NCI-H524 treated with DMSO at 0.1 percent for 48 hours (cell line): Measurements from ENCODE around the gene PRKG1.
"Not testable (repeated sequence)": the region's sequence is repeated elsewhere in the genome, so short reads cannot be mapped to it uniquely, and the experiment has no call there.

ENCODE experiments used
- DNase-seq: peaks from one replicate; lab custom pipeline; 2025; lab: John Stamatoyannopoulos, UW

The PRKG1 gene

DNA sequence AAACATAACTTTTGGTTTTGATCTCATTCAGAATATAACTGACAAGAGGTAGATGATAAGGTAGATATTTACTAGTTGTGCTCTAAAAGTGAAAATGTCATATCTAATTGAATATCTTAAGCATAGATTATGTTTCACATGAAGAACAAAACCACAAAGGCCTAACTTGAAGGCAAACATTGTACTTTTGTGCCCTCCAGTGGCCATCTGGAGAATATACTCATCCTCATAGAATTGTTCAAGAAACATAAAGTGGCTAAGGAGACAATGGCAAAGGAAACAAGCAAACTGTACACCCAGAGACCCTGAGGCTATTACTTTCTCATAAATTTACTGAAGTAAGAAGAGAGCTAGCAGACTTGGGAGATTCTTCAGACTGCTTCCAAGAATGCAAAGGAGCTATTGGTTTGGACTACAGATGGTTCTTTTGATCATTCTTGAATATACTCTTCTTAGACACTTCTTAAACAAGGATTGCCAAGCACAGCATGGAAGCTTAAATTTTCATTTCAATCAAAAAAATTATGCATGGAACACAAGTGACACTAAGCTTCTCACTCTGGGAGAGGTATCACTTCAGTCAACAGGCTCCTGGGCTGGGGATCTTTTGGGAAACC lies 1141.6 kb downstream of the PRKG1 start:
- DNase-seq, result no peak

DNA sequence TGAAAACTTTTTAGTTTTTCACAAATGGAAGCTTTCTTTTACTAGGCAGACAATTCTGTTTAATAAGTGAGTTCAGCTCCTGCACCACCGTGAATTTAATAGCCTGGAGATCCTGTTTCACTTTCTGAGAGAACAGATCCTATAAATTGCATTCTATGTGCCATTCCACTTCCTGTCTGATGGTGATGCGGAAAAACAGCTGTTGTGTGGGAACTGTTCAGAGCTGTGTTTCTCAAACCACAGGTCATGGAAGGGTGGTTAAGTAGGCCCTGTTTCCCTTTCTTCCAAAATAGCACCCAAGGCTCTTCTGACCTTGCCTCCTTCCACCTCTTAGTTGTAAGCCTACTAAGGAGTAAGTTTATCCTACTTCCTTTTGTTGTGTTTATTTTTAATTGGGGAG lies 1142.6 kb downstream of the PRKG1 start:
- no peak for DNase-seq

DNA sequence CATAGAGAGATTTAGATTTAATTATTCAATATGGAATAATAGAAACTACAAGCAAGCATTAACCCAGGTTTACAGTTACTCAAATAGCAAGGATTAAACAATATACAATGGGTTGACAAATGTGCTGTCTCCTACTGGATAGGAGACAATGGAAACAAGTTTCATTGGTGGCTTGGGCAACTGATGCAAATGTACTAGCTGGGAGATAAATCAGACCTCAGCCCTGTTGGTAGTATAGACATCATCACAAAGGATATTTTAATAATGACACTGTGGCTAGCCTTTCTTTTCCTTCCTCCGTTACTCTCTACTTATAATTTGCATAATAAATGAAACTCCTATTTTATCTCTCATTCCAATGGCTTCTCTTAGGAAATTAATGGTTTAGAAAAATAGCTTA lies 1143.2 kb downstream of the PRKG1 start:
- DNase-seq, result no peak

DNA sequence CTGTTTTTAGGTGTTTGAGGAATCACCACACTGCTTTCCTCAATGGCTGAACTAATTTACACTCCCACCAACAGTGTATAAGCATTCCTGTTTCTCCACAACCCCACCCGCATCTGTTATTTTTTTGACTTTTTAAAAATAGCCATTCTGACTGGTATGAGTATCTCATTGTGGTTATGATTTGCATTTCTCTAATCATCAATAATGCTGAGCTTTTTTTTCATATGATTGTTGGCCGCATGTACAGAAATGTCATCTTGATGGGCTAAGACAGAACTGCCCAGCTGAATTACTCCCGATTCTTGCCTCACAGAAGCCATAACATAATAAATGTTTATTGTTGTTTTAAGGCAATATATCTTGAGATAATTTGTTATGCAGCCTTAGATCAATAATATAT lies 1146.7 kb downstream of the PRKG1 start:
- no peak for DNase-seq

DNA sequence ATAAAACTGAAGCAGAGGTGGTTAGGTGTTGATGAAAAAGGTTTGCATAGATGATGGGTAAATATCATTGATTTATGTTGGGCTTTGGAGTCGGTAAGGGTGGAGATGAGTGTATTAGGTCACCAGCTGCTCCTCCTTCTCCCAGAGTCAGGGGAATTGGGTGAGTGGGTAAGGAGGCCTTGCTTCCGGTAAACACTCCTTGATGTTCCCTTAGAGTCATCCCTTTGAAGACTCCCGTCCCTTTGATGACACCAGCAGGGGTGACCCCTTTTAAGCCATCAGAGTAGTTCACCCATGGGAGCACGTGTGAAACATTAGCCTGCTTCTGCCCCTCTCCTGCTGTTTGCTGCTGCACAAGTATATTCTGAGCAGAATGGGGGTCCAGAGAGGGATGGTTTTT lies 1147.6 kb downstream of the PRKG1 start:
- no peak for DNase-seq

DNA sequence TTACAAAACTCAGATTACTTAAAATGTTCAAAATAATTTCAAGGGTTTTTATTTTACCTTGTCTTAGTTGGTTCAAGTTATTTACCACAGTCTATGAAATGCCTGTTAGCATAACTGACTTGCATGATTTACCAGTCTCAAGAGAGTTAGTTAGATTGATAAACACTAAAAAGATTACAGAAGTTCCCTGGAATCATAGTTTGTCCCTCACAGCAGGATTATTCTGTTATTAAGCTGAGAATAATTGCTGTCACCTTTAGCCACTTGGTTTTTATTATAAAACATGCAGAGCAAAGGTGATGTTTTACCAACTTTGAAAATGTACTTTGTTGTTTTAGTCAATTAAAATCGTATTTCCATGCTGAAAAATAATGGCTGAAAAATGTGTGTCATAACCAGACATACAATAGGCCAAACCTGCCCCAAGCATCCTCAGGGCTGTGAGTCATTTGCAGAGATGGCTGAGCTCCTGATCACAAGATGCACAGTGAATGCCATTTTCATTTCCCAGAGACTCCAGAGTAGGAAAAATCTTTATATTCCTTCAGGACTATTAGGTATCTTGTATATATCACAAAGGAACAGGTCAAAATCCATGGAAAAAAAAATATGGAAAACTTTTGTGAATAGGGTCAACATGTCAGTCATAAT lies 1152.0 kb downstream of the PRKG1 start:
- no peak for DNase-seq

DNA sequence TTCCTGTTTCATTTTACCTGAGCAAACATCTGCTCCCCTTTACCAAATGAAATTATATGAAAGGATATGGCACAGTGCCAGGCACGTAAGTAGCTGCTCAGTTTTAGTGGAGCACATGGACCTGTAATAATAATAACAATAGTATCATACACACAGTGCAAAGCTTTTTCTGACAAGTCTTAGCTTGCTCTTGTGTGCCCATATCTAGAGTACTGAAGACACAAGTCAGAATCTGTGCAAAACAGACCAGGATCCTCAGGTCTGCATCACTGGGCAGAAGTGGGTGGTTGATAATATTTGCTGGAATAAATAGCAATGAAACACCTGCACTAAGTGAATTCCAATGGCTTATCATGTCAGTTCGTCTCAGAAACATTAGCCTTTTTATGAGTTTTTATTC lies 1154.3 kb downstream of the PRKG1 start:
- DNase-seq, result no peak

DNA sequence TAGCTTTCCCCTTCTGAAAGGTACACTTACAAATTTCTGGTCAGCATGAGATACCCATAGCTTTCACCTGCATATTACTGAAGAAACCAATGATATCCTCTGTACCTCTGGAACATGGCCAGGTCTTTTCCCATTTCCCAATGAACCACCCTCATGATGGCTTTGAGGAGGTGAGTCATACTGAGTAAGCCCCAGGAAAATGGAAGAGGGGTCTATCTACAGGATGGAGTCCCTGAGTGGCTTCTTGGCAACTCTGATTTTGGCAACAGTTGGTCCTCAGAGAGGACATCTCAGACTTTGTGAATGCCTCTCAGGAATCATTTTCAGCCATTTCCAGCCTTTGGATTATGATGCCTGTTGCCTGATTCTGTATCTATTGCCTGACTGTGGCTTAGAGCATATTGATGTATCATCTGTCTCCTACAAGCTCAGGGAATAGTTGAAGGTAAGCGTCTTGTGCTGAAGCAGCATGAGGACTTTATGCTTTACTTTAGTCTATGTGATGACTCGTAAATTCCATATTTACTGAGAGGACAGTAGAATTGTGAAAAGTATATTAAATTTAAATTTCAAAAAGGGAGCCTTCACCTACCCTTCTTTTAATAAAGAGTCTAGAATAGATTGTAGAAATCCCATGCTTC lies 1155.1 kb downstream of the PRKG1 start:
- DNase-seq, result no peak

DNA sequence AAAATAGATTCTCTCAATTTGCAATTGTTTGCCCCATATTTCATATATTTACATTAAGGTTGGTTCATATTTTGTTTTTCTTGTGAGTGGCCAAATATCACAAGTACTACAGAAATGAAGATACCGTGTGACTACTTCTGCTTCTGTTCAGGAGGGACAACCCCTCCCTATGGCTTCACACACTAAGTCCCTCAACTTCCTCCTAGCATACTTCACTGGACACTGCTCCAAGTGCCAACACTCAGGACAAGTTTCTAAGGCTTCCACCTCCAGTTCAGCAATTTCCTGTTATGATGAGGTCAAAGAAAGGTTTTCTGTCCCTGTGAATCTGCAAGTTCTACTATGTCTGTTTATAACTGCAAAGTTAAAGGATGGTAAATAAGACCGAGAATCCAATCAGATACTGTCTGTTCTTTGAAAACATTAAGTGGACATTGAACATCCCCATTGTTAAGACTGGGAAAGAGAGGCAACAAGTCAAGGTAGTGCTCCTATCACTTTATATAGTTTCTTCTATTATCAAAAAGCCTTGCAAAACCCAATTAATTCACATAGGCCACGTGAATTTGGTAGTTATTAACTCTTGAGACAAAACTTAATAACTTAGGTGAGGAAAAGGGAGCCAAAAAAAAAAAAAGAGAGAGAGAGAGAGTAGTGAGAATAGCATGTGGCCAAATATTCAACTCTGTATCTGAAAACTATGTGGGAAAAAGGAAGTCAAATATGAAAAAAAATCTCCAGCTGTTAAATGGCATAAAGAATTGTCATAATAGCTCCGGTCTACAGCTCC lies 1158.5 kb downstream of the PRKG1 start:
- no peak for DNase-seq

DNA sequence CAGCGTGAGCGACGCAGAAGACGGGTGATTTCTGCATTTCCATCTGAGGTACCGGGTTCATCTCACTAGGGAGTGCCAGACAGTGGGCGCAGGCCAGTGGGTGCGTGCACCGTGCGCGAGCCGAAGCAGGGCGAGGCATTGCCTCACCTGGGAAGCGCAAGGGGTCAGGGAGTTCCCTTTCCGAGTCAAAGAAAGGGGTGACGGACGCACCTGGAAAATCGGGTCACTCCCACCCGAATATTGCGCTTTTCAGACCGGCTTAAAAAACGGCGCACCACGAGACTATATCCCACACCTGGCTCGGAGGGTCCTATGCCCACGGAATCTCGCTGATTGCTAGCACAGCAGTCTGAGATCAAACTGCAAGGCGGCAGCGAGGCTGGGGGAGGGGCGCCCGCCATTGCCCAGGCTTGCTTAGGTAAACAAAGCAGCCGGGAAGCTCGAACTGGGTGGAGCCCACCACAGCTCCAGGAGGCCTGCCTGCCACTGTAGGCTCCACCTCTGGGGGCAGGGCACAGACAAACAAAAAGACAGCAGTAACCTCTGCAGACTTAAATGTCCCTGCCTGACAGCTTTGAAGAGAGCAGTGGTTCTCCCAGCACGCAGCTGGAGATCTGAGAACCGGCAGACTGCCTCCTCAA lies 1159.2 kb downstream of the PRKG1 start:
- DNase-seq, result not testable (repeated sequence)

DNA sequence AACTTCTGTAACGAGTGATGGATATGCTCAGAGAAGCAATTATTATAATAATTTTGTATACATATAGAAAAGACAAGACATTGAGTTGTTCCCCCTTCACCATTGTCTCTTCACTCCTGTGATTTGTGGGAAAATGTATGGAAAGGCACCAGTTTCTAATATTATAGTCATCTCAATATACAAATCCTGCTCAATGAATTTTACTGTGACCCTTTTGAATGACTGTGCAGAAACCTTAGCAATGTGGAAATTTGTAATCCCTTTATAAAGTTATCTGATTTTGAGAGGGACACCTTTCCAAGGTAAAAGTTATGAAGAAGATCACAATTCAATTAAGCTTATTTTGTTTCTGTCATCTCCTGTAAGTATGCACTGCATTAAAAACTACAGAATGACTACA lies 1165.5 kb downstream of the PRKG1 start:
- DNase-seq, result no peak

DNA sequence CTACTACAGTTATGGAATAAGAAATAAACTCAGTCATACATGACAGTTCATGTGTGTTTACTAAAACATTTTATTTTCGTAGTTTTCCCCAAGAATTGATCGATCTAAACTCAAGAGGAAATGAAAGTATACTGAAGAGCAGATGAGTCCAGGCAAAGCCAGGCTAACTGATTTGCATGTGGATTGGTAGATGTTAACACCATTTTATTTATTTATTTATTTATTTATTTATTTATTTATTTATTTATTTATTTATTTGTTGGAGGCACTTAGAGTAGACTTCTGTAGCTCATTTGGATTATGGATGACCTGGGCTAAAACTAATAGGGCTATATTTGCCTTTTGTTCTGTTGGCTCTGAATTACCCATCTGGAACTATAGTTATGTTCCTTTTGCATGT lies 1171.3 kb downstream of the PRKG1 start:
- no peak for DNase-seq

DNA sequence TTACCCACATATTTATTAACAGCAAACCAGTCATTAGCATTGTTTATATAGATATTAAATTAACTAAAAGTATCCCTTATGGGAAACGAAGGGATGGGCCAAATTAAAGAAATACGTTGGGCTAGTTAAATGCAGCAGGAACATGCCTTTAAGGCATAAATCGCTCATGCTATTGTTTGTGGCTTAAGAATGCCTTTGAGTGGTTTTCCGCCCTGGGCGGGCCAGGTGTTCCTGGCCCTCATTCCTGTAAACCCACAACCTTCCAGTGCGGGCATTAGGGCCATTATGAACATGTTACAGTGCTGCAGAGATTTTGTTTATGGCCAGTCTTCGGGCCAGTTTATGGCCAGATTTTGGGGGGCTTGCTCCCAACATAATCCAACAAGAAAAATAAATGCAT lies 1173.6 kb downstream of the PRKG1 start:
- not testable (repeated sequence) for DNase-seq

DNA sequence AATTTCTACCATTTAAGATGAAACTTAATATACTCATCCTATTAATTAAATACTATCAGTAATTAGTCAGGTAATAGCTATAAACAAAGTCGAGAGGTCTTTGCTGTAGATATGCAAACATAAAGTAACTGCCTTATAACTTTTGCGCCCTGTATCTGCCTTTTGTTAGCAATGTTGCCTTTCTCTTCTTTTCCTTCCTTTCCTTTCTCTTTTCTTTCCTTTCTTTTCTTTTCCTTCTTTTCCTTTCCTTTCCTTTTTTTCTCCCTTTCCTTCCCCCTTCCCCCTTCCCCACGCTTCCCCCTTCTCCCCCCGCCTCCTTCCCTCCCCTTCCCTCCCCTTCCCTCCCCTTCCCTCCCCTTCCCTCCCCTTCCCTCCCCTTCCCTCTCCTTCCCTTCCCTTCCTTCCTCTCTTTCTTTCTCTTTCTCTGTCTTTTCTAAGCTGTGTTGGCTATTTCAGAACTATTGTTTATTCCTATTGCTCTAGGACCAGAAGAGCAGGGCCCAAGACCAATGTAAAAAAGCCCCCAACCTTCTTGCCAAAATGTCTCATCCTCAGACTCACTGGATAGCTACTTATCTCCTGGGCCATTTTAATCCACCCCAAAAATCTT lies 1174.5 kb downstream of the PRKG1 start:
- no peak for DNase-seq

DNA sequence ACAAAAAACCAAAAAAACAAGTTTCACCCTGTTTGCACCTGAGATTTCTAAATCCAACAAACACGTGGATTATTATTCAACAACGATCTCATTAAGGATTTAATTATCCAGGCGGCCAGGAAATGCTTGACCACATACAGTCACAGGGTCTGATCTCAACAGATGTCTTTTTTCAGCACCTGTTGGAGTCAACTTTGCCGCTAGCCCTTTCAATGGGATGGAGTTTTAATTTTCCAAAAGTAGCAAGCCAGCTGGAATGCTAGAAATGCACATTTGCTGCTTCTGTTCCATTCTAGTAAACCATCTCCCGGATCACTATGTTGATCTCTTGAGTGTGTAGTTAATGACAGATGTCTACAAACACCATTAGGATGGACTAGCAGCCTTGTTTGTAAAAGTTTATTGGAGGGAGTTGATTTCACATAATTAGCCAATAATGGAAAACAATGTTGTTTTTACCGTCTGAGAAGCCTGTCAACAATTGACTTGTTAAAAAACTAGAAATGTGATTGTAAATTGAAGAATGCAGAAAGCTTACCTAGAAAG lies 1175.6 kb downstream of the PRKG1 start:
- DNase-seq, result no peak

DNA sequence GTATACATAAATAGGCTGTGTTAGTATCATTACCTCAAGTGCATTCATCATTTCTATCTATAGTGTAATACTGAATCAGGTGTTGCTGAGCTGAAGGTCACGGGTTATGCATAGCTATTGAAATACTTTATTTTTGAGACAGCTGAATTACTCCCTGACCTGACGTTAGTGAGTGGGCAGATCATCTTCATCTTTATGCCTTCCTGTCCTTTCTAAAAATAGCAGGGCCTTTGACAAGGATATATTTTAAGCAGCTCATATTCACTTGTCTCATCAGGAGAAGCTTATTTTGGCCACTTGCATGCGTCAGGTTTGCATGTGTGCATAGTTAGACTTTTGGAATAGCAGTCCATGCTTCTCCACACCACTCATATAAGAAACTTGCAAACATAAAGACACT lies 1176.2 kb downstream of the PRKG1 start:
- DNase-seq, result no peak

DNA sequence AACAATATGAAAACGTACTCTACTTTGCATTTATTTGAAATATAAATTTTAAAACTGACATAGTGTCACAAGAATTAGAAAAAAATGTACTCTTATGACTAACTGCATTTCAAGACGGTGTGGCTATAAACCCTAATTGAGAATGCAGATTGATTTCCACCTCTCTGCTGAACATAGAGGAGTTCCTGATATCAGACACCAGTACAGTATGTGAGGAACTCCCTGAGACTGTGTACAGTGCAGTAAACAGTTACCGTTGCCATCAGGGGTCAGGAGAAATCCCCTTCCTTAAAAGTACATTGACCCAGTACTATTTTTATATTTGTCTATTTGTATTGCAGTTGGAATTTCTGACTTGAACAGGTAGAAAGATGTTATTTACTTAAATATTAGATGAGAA lies 1178.0 kb downstream of the PRKG1 start:
- no peak for DNase-seq

DNA sequence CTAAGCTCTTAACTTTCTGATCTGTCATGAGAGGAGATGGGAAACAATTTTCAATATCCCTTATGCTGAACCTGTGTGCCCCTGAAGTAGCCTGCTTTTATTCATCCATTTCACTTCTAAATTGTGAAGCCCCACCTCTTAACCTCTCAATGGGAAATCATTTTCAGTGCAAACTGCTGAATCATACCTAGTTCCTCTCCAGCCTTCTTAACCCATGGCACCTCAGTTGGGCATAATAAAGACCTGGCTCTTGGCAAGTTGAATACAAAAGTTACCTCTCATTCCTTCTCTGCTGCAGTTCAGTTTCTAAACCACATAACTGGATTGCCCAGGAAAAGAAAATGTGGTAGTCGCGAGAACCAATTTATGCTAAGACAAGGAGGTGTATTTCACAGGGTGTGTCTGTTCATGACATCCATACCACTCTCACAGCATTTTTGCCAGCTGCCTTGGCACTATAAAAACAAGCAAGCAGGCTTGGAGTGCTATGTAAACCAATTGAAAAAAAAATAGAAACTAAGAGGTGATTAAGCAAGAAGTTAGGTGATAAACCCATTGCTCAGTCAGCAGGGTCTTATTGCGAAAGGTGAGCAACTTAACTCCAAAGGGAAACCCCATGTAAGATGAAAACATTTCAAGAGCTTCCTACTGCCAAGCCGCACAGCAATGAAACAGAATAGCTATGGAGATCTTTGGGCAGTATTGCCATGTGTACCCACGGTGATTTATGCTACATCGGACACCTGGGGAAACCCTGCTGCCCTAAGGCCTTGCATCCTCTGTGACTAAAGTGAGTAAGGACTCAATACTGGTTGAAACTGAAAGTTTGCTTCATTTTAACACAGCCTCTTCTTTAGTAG lies 1182.8 kb downstream of the PRKG1 start:
- no peak for DNase-seq

DNA sequence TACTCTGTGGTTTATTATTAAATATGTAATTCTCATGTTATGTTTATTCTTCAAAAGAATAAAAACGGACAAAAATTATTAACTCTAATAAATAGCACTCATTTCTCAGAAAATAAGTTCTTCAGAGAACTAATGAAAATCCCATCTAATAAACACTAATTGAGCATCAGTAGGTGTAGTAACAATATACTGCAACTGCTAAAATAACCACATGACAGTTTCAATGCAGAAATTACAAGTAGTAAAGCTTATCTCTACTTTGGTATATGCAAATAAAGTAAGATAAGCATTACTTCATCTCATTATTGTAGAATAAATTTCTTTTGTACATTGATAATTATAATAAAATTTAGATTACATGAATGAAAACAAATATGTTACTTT lies 1183.4 kb downstream of the PRKG1 start:
- no peak for DNase-seq

DNA sequence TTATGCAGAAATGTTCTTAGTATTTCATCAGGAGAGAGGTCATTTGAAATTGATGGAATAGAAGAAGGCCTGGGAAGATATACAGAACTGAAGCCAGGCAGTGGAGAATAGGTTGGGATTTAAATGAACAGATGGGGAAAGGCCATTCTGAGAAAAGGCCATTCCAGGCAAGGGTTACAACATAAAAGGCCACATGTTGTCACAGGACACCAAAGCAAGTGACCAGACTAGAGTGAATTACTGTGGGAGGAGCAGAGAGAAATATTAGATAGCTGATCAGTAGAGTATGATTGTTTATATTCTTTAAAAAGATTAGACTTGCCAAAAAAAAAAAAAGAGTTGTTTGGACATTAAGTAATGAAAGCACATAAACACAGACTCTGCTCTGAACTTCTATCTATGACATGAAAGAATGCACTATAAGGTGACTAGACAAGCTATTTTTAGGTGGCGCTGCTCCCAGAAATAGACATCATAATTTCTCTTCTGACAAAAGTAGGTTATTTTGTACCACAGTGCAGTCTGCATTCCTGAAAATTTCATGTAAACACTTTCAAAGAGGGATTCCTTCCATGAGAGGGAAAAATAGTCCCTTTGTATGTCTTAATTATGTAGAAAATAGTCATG lies 1184.6 kb downstream of the PRKG1 start:
- no peak for DNase-seq
